Chondrocyte (in vitro differentiated cells): ENCODE measurements around the gene DLEC1. TPM values are rescaled to one million over a fixed set of nuclear protein-coding genes. Genes with fewer than 3 reads are reported as not detected.
A peak's percentile ranks its signal among the peaks of the same experiment; 100 is the strongest.

Experiments
- DNase-seq: peaks from one replicate; pipeline ENCODE4 v3.0.0; 2021; ENCODE audit warnings: mixed read lengths, low spot score
- H3K27ac Mint-ChIP-seq: one replicate; pipeline ENCODE4 v1.8.0; 2021; ENCODE audit warnings: mild to moderate bottlenecking, moderate library complexity, mixed read lengths; ENCODE audit not compliant: unreplicated experiment
- H3K27me3 Mint-ChIP-seq: 2 replicates; pipeline ENCODE4 v1.8.0; 2021; ENCODE audit warnings: low read depth, mixed read lengths
- H3K36me3 Mint-ChIP-seq: 2 replicates; pipeline ENCODE4 v1.8.0; 2021; ENCODE audit warnings: low read depth, mixed read lengths
- H3K4me1 Mint-ChIP-seq: 2 replicates; pipeline ENCODE4 v1.8.0; 2021; ENCODE audit warnings: low read depth, mild to moderate bottlenecking, mixed read lengths
- H3K4me3 Mint-ChIP-seq: one replicate; pipeline ENCODE4 v1.8.0; 2021; ENCODE audit warnings: mild to moderate bottlenecking, moderate library complexity, mixed read lengths; ENCODE audit not compliant: unreplicated experiment
- H3K9me3 Mint-ChIP-seq: 2 replicates; pipeline ENCODE4 v1.8.0; 2021; ENCODE audit warnings: low read depth, mixed read lengths
- CTCF ChIP-seq: fragments of 200-600 bp; sonication (generic); IDR thresholded peaks from 2 replicates; pipeline ENCODE4 v1.5.0; 2021; ENCODE audit warnings: antibody characterized with exemption, mild to moderate bottlenecking, moderate library complexity
- total RNA-seq: library from RNA; stranded (reverse); gene quantifications from 3 replicates; pipeline ENCODE4 v1.2.1, GENCODE V29; 2021

Gene DLEC1
- total RNA-seq, 1 donor from 2014 or later = 0.17 TPM

GRCh38 chr3:37999836-38000235, 39.2 kb upstream of the DLEC1 start:
- H3K9me3 Mint-ChIP-seq = no peaks in the 10 kb centered on the region
- H3K4me1 Mint-ChIP-seq = peaks cover 18% of the 10 kb centered on the region
- no peaks in the 10 kb centered on the region for H3K27me3 Mint-ChIP-seq
- no peak for DNase-seq
- no peak for TF ChIP-seq CTCF
- no peak overlapping the region for H3K4me3 Mint-ChIP-seq
- H3K27ac Mint-ChIP-seq = no peak overlapping the region
- H3K36me3 Mint-ChIP-seq = no peaks in the 10 kb centered on the region

- H3K9me3 Mint-ChIP-seq = no peaks in the 10 kb centered on the region
- DNase-seq = peak; percentile 39
- no peak overlapping the region for H3K27ac Mint-ChIP-seq
These were observed 38.6 kb upstream of the DLEC1 start for GRCh38 chr3:38000242-38000916.

GRCh38 chr3:38000965-38001455, 38.0 kb upstream of the DLEC1 start:
- no peak overlapping the region for H3K27ac Mint-ChIP-seq
- no peaks in the 10 kb centered on the region for H3K9me3 Mint-ChIP-seq
- peak; percentile 79 for DNase-seq
- H3K4me1 Mint-ChIP-seq = peaks cover 18% of the 10 kb centered on the region
- H3K36me3 Mint-ChIP-seq = no peaks in the 10 kb centered on the region
- no peak for TF ChIP-seq CTCF
- H3K4me3 Mint-ChIP-seq = no peak overlapping the region
- H3K27me3 Mint-ChIP-seq = no peaks in the 10 kb centered on the region

More at GRCh38 chr3:38000242-38000916, 38.6 kb upstream of the DLEC1 start:
- H3K27me3 Mint-ChIP-seq = no peaks in the 10 kb centered on the region
- no peak overlapping the region for H3K4me3 Mint-ChIP-seq
- peaks cover 18% of the 10 kb centered on the region for H3K4me1 Mint-ChIP-seq
- no peaks in the 10 kb centered on the region for H3K36me3 Mint-ChIP-seq
- no peak for TF ChIP-seq CTCF

- H3K27ac Mint-ChIP-seq = no peak overlapping the region
- TF ChIP-seq CTCF = peak; percentile 46
- no peak overlapping the region for H3K4me3 Mint-ChIP-seq
- H3K36me3 Mint-ChIP-seq = no peaks in the 10 kb centered on the region
- peak; percentile 74 for DNase-seq
- H3K9me3 Mint-ChIP-seq = no peaks in the 10 kb centered on the region
- H3K4me1 Mint-ChIP-seq = peaks cover 18% of the 10 kb centered on the region
- H3K27me3 Mint-ChIP-seq = no peaks in the 10 kb centered on the region
These were observed 37.4 kb upstream of the DLEC1 start for GRCh38 chr3:38001456-38002081.

GRCh38 chr3:38002291-38002876, 36.6 kb upstream of the DLEC1 start:
- no peaks in the 10 kb centered on the region for H3K36me3 Mint-ChIP-seq
- no peak for TF ChIP-seq CTCF
- peak; percentile 66 for DNase-seq
- peaks cover 18% of the 10 kb centered on the region for H3K4me1 Mint-ChIP-seq
- H3K9me3 Mint-ChIP-seq = no peaks in the 10 kb centered on the region
- no peak overlapping the region for H3K27ac Mint-ChIP-seq
- no peak overlapping the region for H3K4me3 Mint-ChIP-seq
- H3K27me3 Mint-ChIP-seq = no peaks in the 10 kb centered on the region
